HG02870 (cell line): ENCODE data around the gene TMEM234.

ENCODE experiments used
- ATAC-seq: cut with Tn5 transposase; IDR thresholded peaks from one replicate; pipeline ENCODE4 v1.9.1; 2021; ENCODE audit warnings: mild to moderate bottlenecking, moderate library complexity; ENCODE audit not compliant: unreplicated experiment

TMEM234 gene

DNA sequence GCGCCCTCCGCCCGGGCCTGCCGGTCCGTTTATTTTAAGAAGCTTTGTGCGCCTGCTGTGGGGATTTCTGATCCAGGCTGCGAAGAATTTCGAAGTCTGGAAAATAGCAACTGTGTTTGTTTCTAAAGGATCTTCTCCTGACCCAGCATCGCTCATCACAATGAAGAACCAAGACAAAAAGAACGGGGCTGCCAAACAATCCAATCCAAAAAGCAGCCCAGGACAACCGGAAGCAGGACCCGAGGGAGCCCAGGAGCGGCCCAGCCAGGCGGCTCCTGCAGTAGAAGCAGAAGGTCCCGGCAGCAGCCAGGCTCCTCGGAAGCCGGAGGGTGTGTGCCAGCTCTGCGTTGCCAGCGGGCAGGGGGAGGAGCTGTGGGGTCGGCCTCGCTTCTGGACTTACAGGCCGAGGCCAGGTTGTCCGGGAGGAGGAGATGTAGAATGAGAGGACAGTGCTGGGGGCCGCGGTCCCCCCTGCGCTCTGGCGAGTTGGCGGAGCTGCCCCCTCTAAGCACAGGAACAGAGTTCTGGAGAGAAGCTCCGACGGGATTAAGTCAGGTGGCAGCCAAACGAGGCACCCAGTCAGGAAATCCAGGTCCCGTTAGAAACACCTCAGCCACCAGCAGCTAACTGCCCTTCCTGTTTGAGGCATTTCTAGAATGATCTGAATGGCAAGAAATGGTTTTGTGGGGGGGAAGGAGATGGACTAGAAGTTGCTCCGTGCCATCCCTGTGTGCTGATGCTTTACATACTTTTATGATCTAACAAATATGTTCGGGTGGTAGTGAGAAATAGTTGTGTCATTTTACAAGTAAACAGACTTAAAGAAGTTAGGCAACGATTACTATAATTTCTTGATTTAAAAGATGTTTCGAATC, 41.7 kb downstream of the TMEM234 start:
- no peak for ATAC-seq

DNA sequence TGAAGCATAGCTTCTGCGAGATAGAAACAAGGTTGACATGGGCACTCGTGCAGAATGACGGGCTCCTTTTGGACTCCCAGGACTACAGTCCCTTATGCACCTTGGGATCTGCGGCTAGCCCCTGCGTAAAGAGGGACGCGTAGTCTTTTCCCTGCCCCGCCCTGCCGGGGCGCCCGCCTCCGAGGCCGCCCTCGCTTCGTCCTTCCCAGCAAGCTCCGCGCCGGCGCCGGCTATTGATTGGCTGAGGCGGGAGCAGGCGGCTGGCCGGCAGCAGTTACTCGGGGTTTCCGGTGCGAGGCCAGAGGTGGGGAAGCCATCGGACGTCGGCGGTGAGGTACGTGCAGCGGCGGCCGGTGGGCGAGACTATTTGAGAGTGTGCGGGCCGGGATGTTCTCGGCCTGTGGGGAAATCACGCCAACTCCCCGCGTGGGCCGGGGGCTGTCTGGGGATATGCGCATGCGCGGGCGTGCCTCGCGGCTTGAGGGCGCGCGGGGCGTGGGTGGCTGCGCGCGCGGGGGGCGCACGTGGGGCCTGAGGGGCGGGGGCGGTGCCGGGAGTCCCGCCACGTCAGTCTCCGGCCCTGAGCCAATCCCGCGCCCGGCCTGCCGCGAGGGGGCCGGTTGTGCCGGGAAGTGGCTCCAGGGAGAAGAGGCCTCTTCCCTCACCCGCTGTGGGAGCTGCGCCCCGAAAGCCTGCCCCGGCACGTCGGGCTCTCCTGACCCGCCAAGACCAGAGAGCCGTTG, 42.5 kb downstream of the TMEM234 start, which contains the start of gene TXLNA:
Gene TXLNA, plus strand, starts transcription at position 233 of the 743 bp plus-strand sequence. CDS start 671 bp downstream, outside the sequence.
- ATAC-seq: peak; percentile 83

DNA sequence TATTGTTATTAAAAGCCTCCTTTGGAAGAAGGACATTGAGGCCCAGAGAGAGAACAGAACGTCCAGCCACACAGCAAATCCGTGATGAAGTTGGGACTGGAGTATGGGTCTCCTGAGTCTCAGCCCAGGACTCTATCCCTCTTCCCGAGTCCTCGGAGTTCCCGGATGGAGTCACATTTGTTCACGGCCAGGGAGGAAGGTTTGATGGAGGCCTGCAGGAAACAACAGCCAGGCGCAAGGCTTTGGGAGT, 43.0 kb downstream of the TMEM234 start:
- no peak for ATAC-seq

DNA sequence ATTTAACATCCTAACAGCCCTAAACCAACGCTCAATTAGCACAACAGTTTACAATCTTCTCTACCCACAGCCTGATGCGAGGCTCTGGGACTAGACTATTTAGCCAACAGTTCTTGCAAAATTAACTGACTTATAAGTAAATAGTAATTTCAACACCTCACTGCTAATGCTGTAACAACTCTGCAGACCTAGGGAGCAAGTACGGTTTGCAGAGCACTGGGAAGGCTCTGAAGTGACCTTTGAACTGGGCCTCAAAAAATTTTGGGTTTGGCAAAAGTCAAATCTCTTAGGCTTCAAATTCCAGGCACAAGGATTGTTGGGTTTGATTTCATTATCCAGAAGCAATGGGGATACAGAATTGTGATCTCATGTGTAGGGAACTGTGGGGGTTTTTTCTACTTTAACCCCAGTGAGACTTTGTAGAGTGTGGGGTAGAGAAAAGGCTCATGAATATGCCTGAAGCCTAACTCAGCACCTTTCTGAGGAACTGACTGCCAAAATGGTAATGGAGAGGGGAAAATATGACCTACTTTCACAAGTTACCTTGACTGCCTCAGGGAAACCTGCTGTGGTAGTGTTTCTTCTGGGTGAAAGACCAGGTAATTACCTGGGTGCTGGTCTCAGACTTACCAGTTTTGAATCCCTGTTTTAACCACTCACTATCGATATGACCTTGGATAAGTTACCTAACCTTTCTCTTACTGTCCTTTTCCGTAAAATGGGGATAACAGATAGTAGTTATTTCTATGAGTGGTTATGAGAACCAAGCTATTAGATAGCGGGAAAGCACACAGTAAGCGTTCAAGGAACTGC, 43.6 kb downstream of the TMEM234 start:
- ATAC-seq: no peak

DNA sequence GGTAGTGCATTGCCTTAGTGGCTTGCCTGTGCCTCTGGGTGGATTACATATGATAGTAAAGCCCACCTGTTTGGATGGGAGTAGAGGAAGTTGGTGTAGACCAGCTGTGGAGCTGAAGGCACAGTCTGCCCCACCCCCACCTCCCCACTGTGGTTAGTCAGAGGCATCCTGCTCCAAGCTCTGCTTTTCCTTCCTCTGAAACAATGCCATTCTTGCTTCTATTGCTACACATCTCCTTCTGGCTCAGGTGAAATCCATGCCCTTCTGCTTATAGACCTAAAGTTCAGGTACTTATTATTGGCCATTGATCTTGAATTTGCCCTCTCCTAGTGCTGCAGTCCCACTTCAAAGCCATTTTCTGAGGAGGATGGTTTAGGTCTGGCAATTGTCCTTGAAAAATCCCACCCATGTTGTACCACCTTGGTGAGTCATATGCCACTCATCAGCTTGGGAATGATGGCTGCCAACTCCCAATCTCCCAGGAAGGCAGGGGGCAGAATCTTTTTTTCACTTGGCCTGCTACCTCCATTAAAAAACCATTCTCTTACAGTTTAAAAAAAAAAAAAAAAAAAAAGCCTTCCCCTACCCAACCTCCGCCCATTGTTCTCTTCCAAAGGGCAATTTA, 49.4 kb downstream of the TMEM234 start:
- no peak for ATAC-seq

DNA sequence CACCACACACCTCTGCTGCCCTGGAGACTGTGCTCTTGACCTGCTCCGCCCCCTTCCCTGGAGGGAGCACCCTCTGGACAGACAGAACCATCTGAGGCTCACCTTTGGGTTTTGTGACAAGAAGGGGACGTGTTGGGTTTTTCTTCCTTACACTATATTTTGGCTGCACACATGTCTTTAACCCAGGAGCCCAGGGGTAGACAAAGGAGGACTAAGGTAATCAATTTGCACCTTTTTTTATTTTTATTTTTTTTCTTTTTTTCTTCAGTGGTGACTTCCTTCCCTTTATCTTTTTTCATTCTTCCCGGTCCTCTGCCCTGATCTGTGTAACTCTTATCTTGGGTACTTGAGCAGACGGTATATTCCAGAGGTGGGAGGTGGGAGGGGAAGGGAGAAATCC, 51.2 kb downstream of the TMEM234 start:
- no peak for ATAC-seq
